NCI-H748 (cell line): ENCODE results near the gene PRRT1.
"Not testable (repeated sequence)": the region's sequence is repeated elsewhere in the genome, so short reads cannot be mapped to it uniquely, and the experiment has no call there.

Experiments used
- DNase-seq: peaks from one replicate; lab custom pipeline; 2025; ENCODE audit not compliant: unreplicated experiment; lab: John Stamatoyannopoulos, UW

PRRT1 gene

GRCh38 chr6:32151863-32152768 lies at the start of gene PRRT1:
PRRT1 (minus strand) TSS chr6:32151939; CDS start chr6:32151827, 112 bp downstream.
- peak; percentile 37 for DNase-seq

DNA sequence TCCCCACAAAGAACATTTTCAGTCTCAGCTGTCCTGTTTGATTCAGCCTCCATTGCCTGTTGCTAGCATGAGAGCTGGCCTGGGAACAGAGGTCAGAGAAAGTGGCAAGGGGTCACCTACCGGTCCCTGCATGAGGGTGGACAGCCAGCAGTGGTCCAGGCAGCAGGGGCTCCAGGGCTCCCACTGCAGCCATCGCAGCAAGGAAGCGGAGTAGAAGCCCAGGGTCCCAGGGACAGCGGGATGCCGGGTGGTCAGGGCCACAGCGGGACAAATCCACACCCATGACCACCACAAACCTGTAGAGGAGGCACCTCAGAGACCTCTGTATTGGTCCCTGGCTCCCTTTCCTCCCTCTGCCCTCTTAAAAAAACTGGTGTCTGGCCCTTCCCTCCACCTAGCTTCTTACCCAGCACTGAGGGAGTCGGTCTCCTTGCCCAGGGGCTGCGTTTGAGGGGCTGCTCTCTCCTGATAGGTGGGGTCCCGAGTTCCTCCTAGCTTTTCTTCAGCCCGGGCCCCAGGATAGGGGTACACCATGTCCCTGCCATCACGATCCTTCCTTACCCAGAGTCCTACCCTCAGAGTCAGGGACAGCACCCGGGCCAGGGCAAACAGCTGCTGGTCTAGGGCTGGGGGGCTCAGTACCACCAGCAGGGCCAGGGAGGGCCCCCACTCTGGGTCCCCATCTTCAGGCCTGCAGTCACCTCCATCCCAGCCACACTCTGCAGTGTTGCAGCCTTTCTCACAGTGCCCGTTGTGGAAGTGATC lies 49.2 kb upstream of the PRRT1 start:
- no peak for DNase-seq

DNA sequence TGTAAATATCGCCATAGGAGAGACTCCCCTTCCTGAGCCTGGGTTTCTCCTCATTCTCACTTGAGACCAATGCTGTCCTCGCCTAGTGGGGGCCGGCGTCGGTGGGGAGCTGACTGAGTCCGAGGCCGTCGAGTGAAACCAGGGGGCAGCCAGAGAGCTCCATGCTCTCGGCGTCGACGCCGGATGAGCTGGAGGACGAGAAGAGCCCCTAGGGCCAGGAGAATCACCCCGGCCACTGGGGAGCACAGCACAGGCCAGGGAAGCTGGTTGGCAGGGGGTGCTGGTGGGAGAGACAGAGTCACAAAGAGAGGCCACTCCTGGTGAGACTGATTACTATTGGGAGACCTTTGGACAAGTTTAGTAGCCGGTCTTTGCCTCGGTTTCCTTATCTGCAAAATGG lies 47.1 kb upstream of the PRRT1 start:
- DNase-seq, result no peak

- DNase-seq, result no peak
These were observed 46.6 kb upstream of the PRRT1 start for GRCh38 chr6:32198345-32198696.

DNA sequence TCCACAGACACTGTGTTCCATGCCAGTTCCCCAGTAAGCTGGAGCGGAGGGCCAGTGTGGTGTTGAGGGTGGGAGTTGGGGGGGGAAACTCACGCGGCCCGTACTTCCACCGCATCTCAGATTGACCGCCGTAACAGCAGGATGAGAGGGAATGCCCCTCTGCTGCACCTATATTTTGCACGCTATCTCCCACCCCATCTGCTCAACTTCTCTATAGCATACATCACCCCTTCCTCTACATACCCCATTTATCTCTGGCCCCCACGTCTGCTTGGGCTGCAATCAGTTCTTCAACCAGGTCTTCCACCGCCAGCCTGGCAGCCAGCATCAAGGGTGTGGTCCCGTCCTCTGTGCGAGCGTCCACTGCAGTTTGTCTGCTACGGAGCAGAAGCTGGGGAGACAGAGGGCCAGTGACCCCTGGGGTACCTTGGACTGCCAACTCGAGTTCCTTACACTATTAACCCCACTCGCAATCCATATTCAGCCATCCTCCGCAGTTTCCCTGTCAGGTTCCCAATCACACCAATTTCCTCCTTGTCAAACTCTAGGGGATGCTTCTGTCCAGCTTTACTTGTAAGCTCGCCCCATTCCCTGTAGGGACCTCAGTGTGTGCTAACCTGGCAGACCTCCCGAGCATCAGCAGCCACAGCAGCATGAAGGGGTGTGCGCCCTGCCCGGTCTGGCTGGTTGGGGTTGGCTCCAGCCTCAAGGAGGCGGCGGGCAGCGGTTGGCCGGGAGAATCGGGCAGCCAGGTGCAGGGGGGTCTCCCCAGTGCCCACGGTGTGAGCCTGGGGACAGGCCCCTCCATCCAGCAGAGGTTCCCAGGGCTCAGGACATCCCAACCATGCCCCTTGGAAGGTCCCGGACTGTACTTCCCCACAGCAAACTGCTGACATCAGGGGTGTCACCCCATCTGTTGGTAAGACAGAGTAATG lies 45.2 kb upstream of the PRRT1 start:
- DNase-seq, result peak; percentile 75

GRCh38 chr6:32195902-32196681 lies 44.4 kb upstream of the PRRT1 start:
- DNase-seq, result peak; percentile 99

GRCh38 chr6:32195652-32195901 lies 43.8 kb upstream of the PRRT1 start:
- peak; percentile 100 for DNase-seq

DNA sequence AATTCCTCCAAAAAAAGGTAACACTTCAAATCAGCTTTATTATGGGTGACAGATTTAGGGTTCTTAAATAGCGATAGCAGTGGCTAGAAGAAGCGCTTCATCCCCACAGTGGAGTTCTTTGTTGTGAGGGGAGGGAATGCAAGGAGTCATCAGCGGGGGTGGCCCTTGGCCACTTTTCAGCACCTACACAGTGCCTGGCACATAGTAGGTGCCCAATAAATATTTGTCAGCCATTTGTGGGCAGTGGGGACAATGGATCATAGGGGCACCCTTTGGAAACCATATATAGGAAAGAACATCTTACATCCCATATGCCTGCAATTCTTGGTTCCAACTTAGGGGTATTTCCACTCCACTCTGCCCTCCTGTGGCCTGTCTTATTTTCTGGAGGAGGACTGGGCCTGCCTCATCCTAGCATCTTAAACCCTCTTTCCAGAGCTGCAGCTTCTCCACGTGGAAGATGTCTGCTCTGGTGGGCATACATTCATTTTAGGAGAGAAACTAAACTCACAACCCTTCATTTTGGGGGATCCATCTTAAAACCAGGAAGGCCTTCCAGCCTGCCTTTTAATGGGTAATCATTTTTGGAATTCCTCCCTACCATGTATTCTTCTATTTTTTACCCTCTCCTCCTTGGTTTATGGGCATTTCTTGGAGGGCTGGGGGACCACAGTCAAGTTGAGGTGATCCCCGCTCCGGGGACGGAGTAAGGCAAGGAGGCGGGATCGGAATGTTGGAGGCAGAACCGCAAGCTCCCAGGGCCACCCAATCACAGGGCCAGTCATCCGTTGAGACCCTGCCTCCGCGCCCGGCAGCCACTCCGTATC lies 43.3 kb upstream of the PRRT1 start:
- DNase-seq, result peak; percentile 51

- no peak for DNase-seq
These were observed 42.6 kb upstream of the PRRT1 start for GRCh38 chr6:32194388-32194787.

DNA sequence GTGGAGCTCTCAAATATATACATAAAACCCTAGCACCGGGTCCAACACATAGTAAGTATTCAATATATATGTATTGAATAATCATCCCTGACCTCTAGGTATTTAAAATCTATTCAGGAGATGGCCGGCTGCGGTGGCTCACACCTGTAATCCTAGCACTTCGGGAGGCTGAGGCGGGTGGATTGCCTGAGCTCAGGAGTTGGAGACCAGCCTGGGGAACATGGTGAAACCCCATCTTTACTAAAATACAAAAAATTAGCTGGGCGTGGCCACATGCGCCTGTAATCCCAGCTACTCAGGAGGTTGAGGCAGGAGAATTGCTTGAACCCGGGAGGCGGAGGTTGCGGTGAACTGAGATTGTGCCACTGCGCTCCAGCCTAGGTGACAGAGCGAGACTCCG lies 41.4 kb upstream of the PRRT1 start:
- DNase-seq, result not testable (repeated sequence)

- DNase-seq, result peak; percentile 36
These were observed 40.9 kb upstream of the PRRT1 start, which contains the start of gene GPSM3 for GRCh38 chr6:32192608-32193039. GPSM3 (minus strand) TSS chr6:32192643; CDS start chr6:32192513, 130 bp downstream.

GRCh38 chr6:32191696-32192607 lies 40.2 kb upstream of the PRRT1 start:
- DNase-seq, result no peak

- no peak for DNase-seq
These were observed 39.4 kb upstream of the PRRT1 start for GRCh38 chr6:32190911-32191677.

- DNase-seq, result peak; percentile 94
These were observed 38.5 kb upstream of the PRRT1 start, which contains the start of gene PBX2 for GRCh38 chr6:32190054-32190851. PBX2 (minus strand) TSS chr6:32190202; CDS start chr6:32189915, 287 bp downstream.

GRCh38 chr6:32189742-32190053 lies 38.0 kb upstream of the PRRT1 start:
- DNase-seq, result no peak

DNA sequence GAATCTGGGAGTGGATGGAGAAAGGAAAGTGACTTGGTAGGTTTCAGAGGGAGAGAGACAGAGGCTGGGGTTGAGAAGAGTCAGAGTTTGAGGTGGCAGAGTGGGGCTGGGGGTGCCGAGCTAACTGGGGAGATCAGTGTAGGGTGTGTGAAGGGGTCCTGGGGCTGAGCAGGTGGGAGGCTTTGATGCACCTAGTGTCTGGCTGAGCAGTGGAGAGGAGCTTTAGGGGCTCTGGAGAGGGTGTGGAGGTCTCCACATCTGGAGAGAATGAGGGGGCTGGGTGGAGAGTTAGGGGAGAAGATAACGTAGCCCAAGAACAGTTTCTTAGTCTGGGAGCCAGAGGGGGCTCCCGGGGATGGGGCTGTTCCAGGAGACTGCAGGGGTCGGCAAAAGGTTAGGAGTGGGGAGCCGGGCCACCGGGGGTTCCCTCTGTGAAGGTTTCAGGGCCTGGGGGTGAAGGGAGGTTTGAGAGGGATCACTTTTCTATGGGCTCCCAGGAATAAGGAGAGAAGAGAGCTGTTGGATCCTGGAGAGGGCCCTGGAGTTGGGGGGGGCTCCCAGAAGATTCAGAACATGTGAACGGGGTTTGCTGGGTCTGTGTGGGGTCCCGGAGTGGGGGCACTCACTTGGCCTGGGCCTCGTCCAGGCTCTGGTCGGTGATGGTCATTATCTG lies 37.5 kb upstream of the PRRT1 start:
- DNase-seq, result no peak
